OCI-LY1 (cell line): ENCODE results near the gene PXYLP1.

ENCODE experiments used
- H2AFZ ChIP-seq: fragments of 200-600 bp; sonication (generic), shearing (Covaris generic); 2 replicates; pipeline ENCODE4 v1.6.0; 2014; ENCODE audit warnings: antibody characterized with exemption, mild to moderate bottlenecking, low read length
- H3F3A ChIP-seq: fragments of 200-600 bp; sonication (generic), shearing (Covaris generic); 2 replicates; pipeline ENCODE4 v1.6.0; 2014; ENCODE audit warnings: mild to moderate bottlenecking, antibody characterized with exemption, low read length, moderate library complexity; ENCODE audit not compliant: insufficient read depth
- H3K27ac ChIP-seq: fragments of 200-600 bp; sonication (generic); 2 replicates; pipeline ENCODE4 v1.5.1; 2014; ENCODE audit warnings: low read length, mixed run types, mild to moderate bottlenecking, low read depth; ENCODE audit not compliant: poor library complexity, severe bottlenecking
- H3K27me3 ChIP-seq: fragments of 200-600 bp; sonication (generic); 2 replicates; pipeline ENCODE4 v1.6.0; 2014; ENCODE audit warnings: antibody characterized with exemption, mild to moderate bottlenecking, low read length, moderate library complexity; ENCODE audit not compliant: insufficient read depth
- H3K36me3 ChIP-seq: fragments of 200-600 bp; sonication (generic); 2 replicates; pipeline ENCODE4 v1.6.1; 2014; ENCODE audit warnings: mild to moderate bottlenecking, antibody characterized with exemption, low read length, moderate library complexity, mixed read lengths; ENCODE audit not compliant: insufficient read depth
- H3K4me1 ChIP-seq: fragments of 200-600 bp; sonication (generic); 2 replicates; pipeline ENCODE4 v1.5.1; 2014; ENCODE audit warnings: mild to moderate bottlenecking, low read length, moderate library complexity; ENCODE audit not compliant: insufficient read depth, severe bottlenecking
- H3K4me2 ChIP-seq: fragments of 200-600 bp; sonication (generic), shearing (Covaris generic); 2 replicates; pipeline ENCODE4 v1.6.1; 2014; ENCODE audit warnings: low read length
- H3K4me3 ChIP-seq: fragments of 200-600 bp; sonication (generic); 2 replicates; pipeline ENCODE4 v1.5.1; 2014; ENCODE audit warnings: low read length, low read depth, mild to moderate bottlenecking, mixed read lengths; ENCODE audit not compliant: poor library complexity, severe bottlenecking
- H3K79me2 ChIP-seq: fragments of 200-600 bp; shearing (Covaris generic); 2 replicates; pipeline ENCODE4 v1.6.1; 2016; ENCODE audit warnings: mixed run types, low read length, mixed read lengths; ENCODE audit not compliant: insufficient read depth
- H3K9ac ChIP-seq: fragments of 200-600 bp; sonication (generic), shearing (Covaris generic); 2 replicates; pipeline ENCODE4 v1.6.1; 2014; ENCODE audit warnings: mild to moderate bottlenecking, low read length, mixed read lengths
- H3K9me2 ChIP-seq: fragments of 200-600 bp; sonication (generic), shearing (Covaris generic); 2 replicates; pipeline ENCODE4 v1.6.1; 2014; ENCODE audit warnings: low read depth, mild to moderate bottlenecking, low read length, mixed read lengths
- H3K9me3 ChIP-seq: fragments of 200-600 bp; shearing (Covaris generic); 2 replicates; pipeline ENCODE4 v1.6.1; 2014; ENCODE audit warnings: low read length, mixed read lengths
- H4K20me1 ChIP-seq: fragments of 200-600 bp; sonication (generic), shearing (Covaris generic); 2 replicates; pipeline ENCODE4 v1.6.0; 2016; ENCODE audit warnings: mild to moderate bottlenecking, low read length; ENCODE audit not compliant: insufficient read depth
- EZH2 ChIP-seq: fragments of 200-600 bp; sonication (generic), shearing (Covaris generic); IDR thresholded peaks from 2 replicates; pipeline ENCODE4 v1.8.0; 2017; ENCODE audit warnings: borderline replicate concordance, mixed run types, mild to moderate bottlenecking, antibody characterized with exemption, low read length, moderate library complexity, mixed read lengths
- TF ChIP-seq, protein P1 (sequence below): fragments of 200-600 bp; sonication (generic), shearing (Covaris generic); IDR thresholded peaks from 2 replicates; pipeline ENCODE4 v1.5.1; 2017; ENCODE audit warnings: mild to moderate bottlenecking, antibody characterized with exemption, low read length, moderate library complexity, mixed read lengths

The PXYLP1 gene

DNA sequence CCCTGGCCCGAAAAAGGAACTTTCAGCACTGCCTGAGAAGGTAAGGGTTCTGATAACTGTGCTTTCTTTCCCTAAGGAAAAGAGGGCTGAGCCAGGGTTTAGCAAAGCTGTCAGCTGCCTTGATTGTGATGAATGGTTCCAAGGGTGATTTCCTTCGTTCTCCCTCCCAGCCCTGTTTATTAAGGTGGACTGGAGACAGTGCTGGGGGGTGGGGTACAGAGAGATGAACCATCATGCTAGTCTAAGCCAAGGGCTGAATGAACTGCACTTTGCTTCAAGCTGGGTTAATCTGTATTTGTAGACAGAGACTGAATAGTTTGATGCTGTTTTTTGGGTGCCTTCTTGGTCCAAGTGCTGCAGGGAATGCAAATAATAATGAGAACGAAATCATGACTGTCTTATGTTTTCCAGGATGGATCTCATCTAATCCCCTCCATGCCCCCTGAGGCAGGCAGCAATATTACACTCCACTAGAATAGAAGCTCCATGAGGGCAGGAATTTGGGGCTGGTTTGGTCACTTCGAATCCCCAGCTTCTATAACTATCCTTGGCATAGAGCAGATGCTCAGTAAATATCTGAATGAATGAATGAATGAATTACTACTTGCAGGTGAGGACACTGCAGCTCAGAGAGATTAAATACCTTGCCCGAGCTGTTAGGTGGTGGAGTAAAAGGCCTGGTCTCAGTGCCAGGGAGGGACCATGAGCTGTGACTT is 10.9 kb downstream of the PXYLP1 start:
- no peaks in the 10 kb centered on the region for H3F3A ChIP-seq
- no peak overlapping the region for H3K4me2 ChIP-seq
- H3K9ac ChIP-seq = no peak overlapping the region
- no peaks in the 10 kb centered on the region for H3K36me3 ChIP-seq
- H3K9me3 ChIP-seq = no peaks in the 10 kb centered on the region
- no peak overlapping the region for H2AFZ ChIP-seq
- no peaks in the 10 kb centered on the region for H3K4me1 ChIP-seq
- H3K9me2 ChIP-seq = no peaks in the 10 kb centered on the region
- no peak for TF ChIP-seq EZH2
- TF ChIP-seq, protein P1, sequence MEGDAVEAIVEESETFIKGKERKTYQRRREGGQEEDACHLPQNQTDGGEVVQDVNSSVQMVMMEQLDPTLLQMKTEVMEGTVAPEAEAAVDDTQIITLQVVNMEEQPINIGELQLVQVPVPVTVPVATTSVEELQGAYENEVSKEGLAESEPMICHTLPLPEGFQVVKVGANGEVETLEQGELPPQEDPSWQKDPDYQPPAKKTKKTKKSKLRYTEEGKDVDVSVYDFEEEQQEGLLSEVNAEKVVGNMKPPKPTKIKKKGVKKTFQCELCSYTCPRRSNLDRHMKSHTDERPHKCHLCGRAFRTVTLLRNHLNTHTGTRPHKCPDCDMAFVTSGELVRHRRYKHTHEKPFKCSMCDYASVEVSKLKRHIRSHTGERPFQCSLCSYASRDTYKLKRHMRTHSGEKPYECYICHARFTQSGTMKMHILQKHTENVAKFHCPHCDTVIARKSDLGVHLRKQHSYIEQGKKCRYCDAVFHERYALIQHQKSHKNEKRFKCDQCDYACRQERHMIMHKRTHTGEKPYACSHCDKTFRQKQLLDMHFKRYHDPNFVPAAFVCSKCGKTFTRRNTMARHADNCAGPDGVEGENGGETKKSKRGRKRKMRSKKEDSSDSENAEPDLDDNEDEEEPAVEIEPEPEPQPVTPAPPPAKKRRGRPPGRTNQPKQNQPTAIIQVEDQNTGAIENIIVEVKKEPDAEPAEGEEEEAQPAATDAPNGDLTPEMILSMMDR = no peak
- no peaks in the 10 kb centered on the region for H4K20me1 ChIP-seq
- peaks cover 4% of the 10 kb centered on the region; the same call in 1 of the 2 replicates for H3K27me3 ChIP-seq
- no peak overlapping the region for H3K4me3 ChIP-seq
- no peak overlapping the region for H3K27ac ChIP-seq
- no peaks in the 10 kb centered on the region for H3K79me2 ChIP-seq

DNA sequence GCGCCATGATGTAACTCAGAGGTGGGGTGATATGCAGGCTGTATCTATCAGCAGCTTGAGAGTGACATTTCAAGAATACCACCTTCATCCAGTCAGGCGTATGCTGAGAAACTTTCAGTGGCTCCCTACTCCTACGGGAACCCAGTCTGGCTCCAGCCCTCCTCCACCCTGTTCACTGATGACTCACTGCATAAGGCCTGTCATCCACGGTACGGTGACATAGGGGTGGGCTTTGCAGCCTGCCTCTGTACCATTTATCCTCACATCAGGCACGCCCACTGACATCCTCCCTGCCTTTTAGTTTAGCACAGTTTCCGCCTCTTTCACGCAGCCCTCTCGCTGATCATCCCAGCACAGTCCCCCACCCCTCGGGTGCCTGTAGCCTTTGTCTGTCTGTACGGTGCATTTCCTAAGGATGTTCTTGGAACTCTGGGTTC is 11.7 kb downstream of the PXYLP1 start:
- Histone ChIP-seq H3K9ac (no peak overlapping the region), H3K4me1 (no peaks in the 10 kb centered on the region), H4K20me1 (no peaks in the 10 kb centered on the region), H3K9me3 (no peaks in the 10 kb centered on the region), H3K4me3 (no peak overlapping the region), H3K79me2 (no peaks in the 10 kb centered on the region), H3K9me2 (no peaks in the 10 kb centered on the region), H3K27ac (no peak overlapping the region), H3F3A (no peaks in the 10 kb centered on the region), H3K4me2 (no peak overlapping the region), H2AFZ (no peak overlapping the region), H3K36me3 (no peaks in the 10 kb centered on the region), H3K27me3 (peaks cover 4% of the 10 kb centered on the region; the same call in 1 of the 2 replicates)
- TF ChIP-seq, protein P1 = no peak
- no peak for TF ChIP-seq EZH2

DNA sequence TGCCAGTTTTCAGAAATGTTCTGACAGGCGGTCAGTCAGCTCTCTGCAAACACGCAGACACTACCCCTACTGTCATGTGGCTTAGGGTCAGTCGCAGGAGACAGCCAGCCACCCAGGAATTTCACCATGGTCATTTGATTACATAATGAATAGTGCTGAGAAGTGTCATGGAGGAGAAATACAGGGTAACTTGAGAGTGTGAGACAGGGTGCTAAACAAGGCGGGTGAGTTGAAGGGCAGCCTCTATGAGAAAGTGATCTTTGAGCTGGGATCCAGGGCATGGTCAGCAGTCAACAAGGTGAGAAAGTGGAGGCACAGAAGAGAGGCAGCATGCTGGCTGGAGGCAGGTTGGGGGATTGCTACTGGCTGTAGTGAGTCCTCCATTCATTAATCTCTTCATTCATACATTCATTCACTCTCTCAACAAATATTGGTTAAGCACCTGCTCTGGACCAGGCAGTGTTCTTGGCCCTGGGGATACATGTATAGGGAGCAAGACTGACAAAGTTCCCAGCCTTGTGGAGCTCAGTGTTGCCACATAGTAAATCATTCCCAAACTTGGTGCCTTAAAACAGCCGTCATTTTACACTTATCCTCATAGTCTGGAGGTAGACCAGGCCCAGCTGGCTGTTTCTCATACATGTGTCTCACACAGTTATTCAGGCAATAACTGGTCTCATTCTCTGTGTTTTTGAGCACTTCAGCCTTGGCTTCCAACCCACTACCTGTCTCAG is 14.8 kb downstream of the PXYLP1 start:
- Histone ChIP-seq H3K4me3 (no peak overlapping the region), H3K9me3 (no peaks in the 10 kb centered on the region), H3K9ac (no peak overlapping the region), H3K27ac (no peak overlapping the region), H3K27me3 (peaks cover 8% of the 10 kb centered on the region; the same call in 1 of the 2 replicates), H3K4me2 (no peak overlapping the region), H3K79me2 (no peaks in the 10 kb centered on the region), H4K20me1 (no peaks in the 10 kb centered on the region), H2AFZ (no peak overlapping the region), H3K4me1 (no peaks in the 10 kb centered on the region), H3F3A (no peaks in the 10 kb centered on the region), H3K9me2 (no peaks in the 10 kb centered on the region), H3K36me3 (no peaks in the 10 kb centered on the region)
- TF ChIP-seq, protein P1 = no peak
- TF ChIP-seq EZH2 = no peak
